SK-N-MC (cell line): ENCODE measurements around the gene PTRHD1.

Experiments used
- EZH2 ChIP-seq: fragments of 200-600 bp; sonication (generic); IDR thresholded peaks from one replicate; pipeline ENCODE4 v1.6.1; 2017; ENCODE audit warnings: antibody characterized with exemption
- FOXP2 ChIP-seq: optimal IDR thresholded peaks from 2 replicates; pipeline ENCODE3; 2011; ENCODE audit warnings: mild to moderate bottlenecking, moderate library complexity; ENCODE audit not compliant: insufficient read depth; ENCODE audit errors: extremely low read length, control extremely low read depth
- POLR2AphosphoS5 ChIP-seq: IDR thresholded peaks from 2 replicates; pipeline ENCODE4 v1.6.1; 2012; ENCODE audit warnings: mild to moderate bottlenecking, low read depth, low read length, borderline replicate concordance

DNA sequence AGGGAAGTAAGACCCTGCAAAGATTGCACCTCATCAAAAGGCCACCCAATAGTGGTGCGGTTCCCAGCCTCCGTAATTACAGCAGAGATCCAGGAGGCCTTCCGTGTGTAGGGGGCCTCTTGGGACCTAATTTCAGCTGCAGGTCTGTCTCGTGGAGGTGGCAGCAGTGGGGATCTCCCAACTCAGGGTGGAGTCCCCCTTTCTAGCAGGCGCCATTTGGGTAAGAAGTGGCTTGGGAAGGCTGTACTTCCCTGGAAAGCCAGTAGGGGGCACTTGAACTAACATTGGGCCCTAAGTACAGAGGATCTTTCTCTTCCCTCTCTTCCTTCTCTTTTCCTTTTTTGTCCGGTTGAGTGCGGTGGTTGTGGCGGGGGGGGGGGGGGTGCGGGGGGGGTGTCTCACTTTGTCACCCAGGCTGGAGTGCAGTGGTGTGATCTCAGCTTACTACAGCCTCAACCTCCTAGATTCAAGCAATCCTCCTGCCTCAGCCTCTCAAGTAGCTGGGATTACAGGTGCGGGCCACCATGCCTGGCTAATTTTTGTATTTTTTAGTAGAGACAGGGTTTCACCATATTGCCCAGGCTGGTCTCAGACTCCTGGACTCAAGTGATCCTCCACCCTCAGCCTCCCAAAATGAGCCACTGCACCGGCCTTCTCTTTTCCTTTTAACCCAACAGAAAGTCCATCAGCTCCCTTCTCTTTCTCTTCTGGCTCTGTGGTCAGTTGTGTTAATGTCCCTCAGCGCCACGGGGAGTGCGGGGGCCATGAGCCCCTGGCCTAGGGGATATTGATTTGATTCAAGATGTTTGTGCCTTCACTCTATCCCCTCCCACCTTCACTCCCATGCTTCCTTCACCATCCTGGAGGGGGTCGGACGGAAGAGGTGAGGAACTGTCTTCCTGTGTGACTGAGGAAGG is 32.0 kb upstream of the PTRHD1 start:
- TF ChIP-seq POLR2AphosphoS5: no peak
- TF ChIP-seq EZH2: no peak
- no peak for TF ChIP-seq FOXP2
